DMS 273 (cell line): ENCODE data around the gene ROPN1L.

Experiments
- DNase-seq: peaks from one replicate; lab custom pipeline; 2025; ENCODE audit not compliant: unreplicated experiment; lab: John Stamatoyannopoulos, UW

ROPN1L gene

GRCh38 chr5:10427201-10427600 is 14.5 kb upstream of the ROPN1L start:
- no peak for DNase-seq

GRCh38 chr5:10427978-10428377 is 13.7 kb upstream of the ROPN1L start:
- DNase-seq, result no peak

- DNase-seq, result no peak
Measured at GRCh38 chr5:10431415-10431814, 10.3 kb upstream of the ROPN1L start.

- peak; percentile 70 for DNase-seq
Measured at GRCh38 chr5:10432059-10433008, 9.3 kb upstream of the ROPN1L start.

- no peak for DNase-seq
Measured at GRCh38 chr5:10434392-10434791, 7.3 kb upstream of the ROPN1L start.

- DNase-seq, result no peak
Measured at GRCh38 chr5:10438301-10438700, 3.4 kb upstream of the ROPN1L start.

- DNase-seq, result no peak
Measured at GRCh38 chr5:10439692-10440091, 2.0 kb upstream of the ROPN1L start.

GRCh38 chr5:10440367-10440990 is 1.2 kb upstream of the ROPN1L start:
- no peak for DNase-seq

GRCh38 chr5:10441992-10442435 is 335 bp downstream of the ROPN1L start:
- no peak for DNase-seq

GRCh38 chr5:10442576-10442975 is 897 bp downstream of the ROPN1L start:
- DNase-seq, result no peak

GRCh38 chr5:10445352-10445751 is 3.7 kb downstream of the ROPN1L start:
- DNase-seq, result no peak

- no peak for DNase-seq
Measured at GRCh38 chr5:10446490-10446889, 4.8 kb downstream of the ROPN1L start.

- DNase-seq, result no peak
Measured at GRCh38 chr5:10447041-10447440, 5.4 kb downstream of the ROPN1L start.

GRCh38 chr5:10448754-10449360 is 7.2 kb downstream of the ROPN1L start:
- DNase-seq, result no peak

GRCh38 chr5:10451137-10451824 is 9.6 kb downstream of the ROPN1L start:
- DNase-seq, result no peak

- peak; percentile 87 for DNase-seq
Measured at GRCh38 chr5:10452768-10453331, 11.2 kb downstream of the ROPN1L start.

GRCh38 chr5:10453545-10453944 is 11.9 kb downstream of the ROPN1L start:
- DNase-seq, result no peak

GRCh38 chr5:10454591-10455276 is 13.1 kb downstream of the ROPN1L start:
- DNase-seq, result no peak

GRCh38 chr5:10455277-10455670 is 13.6 kb downstream of the ROPN1L start:
- DNase-seq, result no peak
